Left lobe of liver (tissue), 2 donors: ENCODE data around the gene VEZF1. TPM values are rescaled to one million over a fixed set of nuclear protein-coding genes. Genes with fewer than 3 reads are reported as not detected.
"Not testable (repeated sequence)": the region's sequence is repeated elsewhere in the genome, so short reads cannot be mapped to it uniquely, and the experiment has no call there.

Experiments
- ATAC-seq: fragments of 200-7000 bp; cut with Tn5 transposase; one replicate; pipeline ENCODE4 v1.9.1; 2020; ENCODE audit warnings: mild to moderate bottlenecking, moderate library complexity
- DNase-seq: peaks from one replicate; pipeline ENCODE4 v3.0.0-alpha.2; 2020; ENCODE audit warnings: low spot score
- total RNA-seq: library from RNA; stranded (reverse); gene quantifications from one replicate; pipeline ENCODE4 v1.2.1, GENCODE V29; 2021
- donor health status: DM: no; HTN: no; CAD: no; lungs with moderate emphysema.
- donor health status: DM: no; HTN: yes; CAD: no.

Gene VEZF1
- total RNA-seq, 1 donor from 2014 or later = 12.5 TPM

- DNase-seq (no peak), ATAC-seq (no peak)
Measured at GRCh38 chr17:57976594-57976993, 11.5 kb downstream of the VEZF1 start.

DNA sequence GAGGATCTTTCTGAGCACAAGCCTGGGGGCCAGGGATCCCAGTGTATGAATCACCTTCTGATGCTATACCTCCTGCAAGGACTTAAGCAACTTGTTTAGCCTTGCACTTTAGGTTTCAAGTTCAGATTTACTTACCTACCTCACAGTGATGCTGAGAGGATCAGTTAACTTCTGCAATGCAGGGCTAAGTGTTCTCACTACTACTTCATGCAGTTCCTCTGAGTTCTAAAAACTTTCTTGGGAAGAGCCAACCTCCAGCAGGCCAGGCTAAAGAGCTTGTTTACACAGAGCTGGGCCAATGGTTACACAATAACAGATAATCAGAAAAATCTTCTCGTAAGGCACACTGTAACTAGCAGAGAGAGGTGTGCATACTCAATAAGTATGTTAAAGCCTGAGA lies 13.0 kb downstream of the VEZF1 start:
- ATAC-seq (peak; percentile 91), DNase-seq (no peak)

GRCh38 chr17:57974053-57974824 lies 13.8 kb downstream of the VEZF1 start:
- not testable (repeated sequence) for DNase-seq, ATAC-seq

- DNase-seq (no peak), ATAC-seq (peak; percentile 23)
Measured at GRCh38 chr17:57972151-57972550, 15.9 kb downstream of the VEZF1 start.

GRCh38 chr17:57971572-57971971 lies 16.5 kb downstream of the VEZF1 start:
- DNase-seq = no peak
- ATAC-seq = peak; percentile 79

GRCh38 chr17:57970710-57971109 lies 17.3 kb downstream of the VEZF1 start:
- ATAC-seq = no peak

DNA sequence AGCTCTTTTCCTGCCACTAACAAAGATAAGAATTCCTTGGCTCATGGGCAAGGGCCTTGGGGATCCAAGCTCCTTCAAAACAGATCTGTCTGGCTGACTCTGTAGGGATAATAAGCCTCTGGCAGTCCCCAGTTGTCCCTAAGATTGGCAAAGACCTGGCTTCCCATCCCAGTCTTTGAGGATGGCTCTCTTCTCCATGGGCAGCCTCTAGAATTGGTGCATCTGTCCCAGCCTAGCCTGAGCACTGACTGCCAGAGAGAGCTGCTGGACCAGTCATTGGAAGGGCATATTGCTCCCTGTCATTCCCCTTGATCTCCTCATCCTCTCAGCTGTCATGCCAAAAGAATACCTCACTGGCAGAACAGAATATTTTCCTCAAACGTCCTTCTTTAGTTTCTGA lies 19.6 kb downstream of the VEZF1 start:
- no peak for ATAC-seq
- DNase-seq = no peak

More at GRCh38 chr17:57970710-57971109, 17.3 kb downstream of the VEZF1 start:
- no peak for DNase-seq

GRCh38 chr17:57966875-57967274 lies 21.2 kb downstream of the VEZF1 start:
- no peak for ATAC-seq
- no peak for DNase-seq

- ATAC-seq (no peak), DNase-seq (no peak)
Measured at GRCh38 chr17:57966246-57966645, 21.8 kb downstream of the VEZF1 start.

DNA sequence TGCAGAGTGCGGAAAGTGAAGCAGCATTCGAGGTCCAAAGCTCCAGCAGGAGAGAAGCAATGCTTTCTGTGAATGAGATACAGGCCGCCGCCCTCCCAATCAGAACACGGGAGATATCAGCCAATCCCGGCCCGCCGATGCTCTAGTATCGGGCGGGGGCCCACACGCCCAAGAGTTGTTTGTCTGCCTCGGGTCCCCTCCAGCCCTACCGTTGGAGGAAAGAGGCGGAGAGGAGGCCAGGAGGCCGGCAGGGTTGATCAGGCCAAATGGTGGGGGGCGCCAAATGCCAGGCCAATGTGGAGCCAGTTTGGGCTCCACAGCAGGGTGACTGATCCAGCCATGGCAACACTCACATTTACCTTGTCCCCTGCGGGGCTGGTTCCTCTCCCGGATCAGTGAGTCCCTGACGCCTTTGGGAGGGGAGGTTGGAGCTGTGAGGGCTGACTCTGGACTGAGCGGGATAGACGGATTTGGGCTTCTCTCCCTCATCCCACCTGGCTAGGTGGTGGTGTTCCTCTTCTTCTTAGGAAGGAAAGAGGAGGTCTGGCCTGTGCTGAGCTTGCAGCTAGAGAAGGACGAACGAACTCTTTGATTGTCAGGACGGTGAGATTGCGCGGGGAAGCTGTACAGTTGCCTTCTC lies 22.4 kb downstream of the VEZF1 start:
- DNase-seq (no peak), ATAC-seq (no peak)

DNA sequence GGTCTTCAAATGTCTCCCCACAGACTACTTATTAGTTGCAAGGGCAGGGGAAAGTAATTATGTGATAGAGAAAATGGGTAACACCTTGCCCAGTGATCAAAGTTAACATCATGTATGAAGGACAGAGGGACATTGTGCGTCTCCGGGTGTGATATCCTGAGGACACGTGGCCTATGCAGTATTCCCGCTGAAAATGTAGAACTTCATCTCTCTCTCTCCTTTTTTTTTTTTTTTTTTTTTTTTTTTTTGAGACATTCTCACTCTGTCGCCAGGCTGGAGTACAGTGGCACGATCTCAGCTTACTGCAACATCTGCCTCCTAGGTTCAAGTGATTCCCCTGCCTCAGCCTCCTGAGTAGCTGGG lies 24.9 kb downstream of the VEZF1 start:
- ATAC-seq = no peak
- DNase-seq = peak; percentile 1

GRCh38 chr17:57962279-57963148 lies 25.5 kb downstream of the VEZF1 start:
- no peak for ATAC-seq
- peak; percentile 15 for DNase-seq

GRCh38 chr17:57959929-57960328 lies 28.1 kb downstream of the VEZF1 start:
- no peak for ATAC-seq
- peak; percentile 23 for DNase-seq

DNA sequence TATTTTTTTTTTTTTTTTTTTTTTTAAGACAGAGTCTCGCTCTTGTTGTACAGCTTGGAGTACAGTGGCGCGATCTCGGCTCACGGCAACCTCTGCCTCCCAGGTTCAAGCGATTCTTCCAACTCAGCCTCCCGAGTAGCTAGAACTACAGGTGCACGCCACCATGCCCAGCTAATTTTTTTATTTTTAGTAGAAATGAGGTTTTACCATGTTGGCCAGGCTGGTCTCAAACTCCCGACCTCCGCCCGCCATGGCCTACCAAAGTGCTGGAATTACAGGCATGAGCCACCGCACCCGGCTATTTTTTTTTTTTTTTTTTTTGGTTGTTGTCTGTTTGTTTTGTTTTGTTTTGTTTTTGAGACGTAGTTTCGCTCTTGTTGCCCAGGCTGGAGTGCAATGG lies 29.7 kb downstream of the VEZF1 start:
- ATAC-seq, DNase-seq: not testable (repeated sequence)

DNA sequence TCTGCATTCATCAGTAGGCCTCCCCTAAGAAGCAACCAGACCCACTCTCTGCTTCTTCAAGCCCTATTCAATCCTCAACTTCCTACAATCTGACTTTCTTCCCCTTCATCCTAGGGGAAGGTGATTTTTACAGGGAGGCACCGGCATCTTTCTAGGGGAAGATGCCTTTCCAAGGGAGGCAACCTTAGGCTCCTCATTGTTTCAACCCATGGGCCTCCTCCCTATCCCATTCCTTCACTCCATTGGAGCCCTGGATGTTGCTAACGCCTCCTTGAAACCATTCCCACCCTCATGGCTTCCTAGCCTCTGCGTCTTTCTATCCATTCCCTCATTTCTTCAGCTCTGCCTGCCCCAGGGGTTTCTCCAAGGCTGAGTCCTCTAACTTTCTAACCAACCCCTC lies 30.2 kb downstream of the VEZF1 start:
- DNase-seq (no peak), ATAC-seq (no peak)

- ATAC-seq = no peak
- DNase-seq = no peak
Measured at GRCh38 chr17:57957120-57957850, 30.8 kb downstream of the VEZF1 start.

DNA sequence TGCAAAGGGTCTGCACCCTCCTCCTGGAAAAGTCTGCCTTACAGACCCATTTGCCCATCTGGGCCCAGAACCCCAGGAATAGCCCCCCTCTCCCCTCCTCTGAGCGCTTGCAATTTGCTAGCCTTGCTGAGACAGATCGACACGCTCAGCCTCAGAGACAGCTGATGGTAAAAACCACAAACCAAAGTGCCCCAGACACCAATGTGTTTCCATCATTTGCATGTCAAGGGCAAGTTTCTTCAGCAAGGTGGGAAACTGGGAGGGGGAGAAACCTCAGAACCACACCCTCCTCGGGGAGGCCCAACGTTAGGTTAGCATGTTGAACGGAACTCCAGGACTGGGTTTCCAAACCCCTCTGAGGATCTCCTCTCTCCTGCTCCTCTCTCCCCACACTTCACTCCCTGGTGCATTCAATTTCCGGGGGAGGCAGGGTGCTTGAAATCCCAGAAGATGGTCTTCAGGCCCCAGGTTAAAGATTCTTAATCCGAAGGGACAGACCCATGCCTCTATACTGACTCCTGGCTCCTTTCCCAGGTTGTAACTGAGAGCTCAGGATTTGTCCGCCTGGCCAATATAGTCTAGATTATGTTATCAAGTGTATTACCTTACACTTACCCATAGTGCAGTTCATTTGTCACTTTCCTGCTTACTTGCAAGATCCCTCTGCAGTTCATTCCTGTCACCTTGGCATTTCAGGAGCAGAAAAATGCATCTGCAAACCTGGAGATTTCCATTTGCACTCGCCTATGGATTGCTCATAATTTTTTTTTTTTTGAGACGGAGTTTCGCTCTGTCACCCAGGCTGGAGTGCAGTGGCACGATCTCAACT lies 31.5 kb downstream of the VEZF1 start:
- ATAC-seq = no peak
- no peak for DNase-seq

DNA sequence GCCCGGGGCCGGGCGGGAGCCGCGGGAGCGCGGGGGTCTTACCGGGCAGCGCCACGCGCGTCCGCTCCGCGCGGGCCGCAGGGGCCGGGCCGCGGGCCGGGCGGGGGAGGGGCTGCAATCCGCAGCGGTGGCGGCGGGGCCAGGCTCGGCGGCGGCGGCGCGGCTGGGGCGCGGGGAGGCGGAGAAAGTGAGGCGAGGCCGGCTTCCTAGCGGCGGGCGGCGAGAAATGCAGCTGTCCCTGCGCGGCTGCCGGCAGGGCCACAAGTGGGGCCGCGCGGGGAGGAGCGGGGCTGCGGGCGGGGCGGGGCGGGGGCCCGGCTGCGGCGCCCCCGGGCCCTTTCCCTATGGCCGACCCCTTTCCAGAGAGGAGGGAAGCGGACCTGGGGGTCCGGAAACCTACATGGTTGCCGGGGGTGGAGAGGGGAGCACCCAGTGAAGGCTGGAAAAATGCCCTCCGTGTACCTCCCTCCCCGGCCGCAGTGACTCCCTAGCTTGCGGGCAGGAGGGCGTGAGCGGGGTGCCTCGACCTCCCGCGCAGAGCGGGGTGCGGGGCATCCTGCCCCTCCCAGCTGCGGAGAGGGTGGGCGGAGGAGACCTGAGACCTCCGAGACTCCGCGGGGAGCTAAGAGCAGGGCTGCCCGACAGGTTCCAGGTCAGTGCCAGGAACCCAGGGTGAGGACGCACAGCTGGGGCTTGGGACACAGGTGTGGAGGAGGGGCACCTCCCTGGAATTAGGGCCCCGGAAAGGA lies 32.7 kb downstream of the VEZF1 start, which contains the start of gene CUEDC1:
CUEDC1 (minus strand) TSS at position 230 of the 749 bp plus-strand sequence. CDS start 69,848 bp downstream, outside the sequence.
- ATAC-seq = peak; percentile 86
- peak; percentile 80 for DNase-seq
